ENCODE results near the gene EME2. TPM values are rescaled to one million over a fixed set of nuclear protein-coding genes. Genes with fewer than 3 reads are reported as not detected.

The EME2 gene
- total and polyA plus RNA-seq, 2 of the 13 experiments (the other 11 are each of a cell fraction or from before 2014, with no cell fraction given): 4.4 to 7.6 TPM

DNA sequence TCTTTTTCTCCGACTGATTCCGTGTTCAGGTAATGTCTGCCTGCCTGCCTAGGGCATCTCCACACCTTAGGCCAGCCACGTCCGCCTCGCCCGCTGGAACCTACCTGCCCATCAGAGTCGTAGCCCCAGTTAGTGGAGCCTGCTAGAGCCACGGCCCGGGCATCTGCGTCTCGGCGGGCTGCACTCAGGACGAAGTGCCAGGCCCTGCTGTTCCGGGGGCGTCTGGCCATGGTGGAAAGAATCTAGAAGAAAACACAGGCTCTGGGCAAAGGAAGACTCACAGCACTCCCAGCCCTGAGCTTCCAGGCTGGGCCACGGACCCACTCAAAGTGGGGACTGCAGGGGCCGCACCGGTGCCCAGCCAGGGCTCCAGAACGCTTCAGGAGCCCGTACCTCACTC lies 8.6 kb downstream of the EME2 start:
- no peak for DNase-seq (ENCODE audit: low spot score)
- no peak for FAIRE-seq
- H3K79me2 ChIP-seq (ENCODE audit: insufficient read depth, low read length): peaks cover 23% of the 10 kb centered on the region
- H3K9me3 ChIP-seq (ENCODE audit: low read length): no peaks in the 10 kb centered on the region
- peak overlapping the region; percentile 63 for H3K27ac ChIP-seq (ENCODE audit: extremely low read length, insufficient read depth, low read length)
- intact Hi-C loops (cut with micrococcal nuclease; ENCODE audit: unreplicated experiment) (loop anchor here (5.0 kb wide), 1 partner anchor 46 kb away; the partner anchor contains the start of genes FAHD1 and HAGH), in situ Hi-C loops (cut with HindIII; ENCODE audit: extremely low pct_ligation_motif_present, low pct_unique_long_range_greater_than_20kb) (loop anchor here (5.0 kb wide), 1 partner anchor 41 kb away; no protein-coding TSS in a partner anchor)
- CTCF ChIA-PET (ENCODE audit: low intra/inter-chr PET ratio, low total read pairs): no interaction called here
- BruUV-seq (replicated peaks): no TSS peak
- peaks cover 22% of the 10 kb centered on the region for H3K4me1 ChIP-seq (ENCODE audit: insufficient read depth, low read length)
- peaks cover under 1 to 13% of the 10 kb centered on the region in 2 experiments; a peak in 3 of 5 replicates for H3K36me3 ChIP-seq (replicated peaks in 1 of 2; ENCODE audit: control insufficient read depth in 1 of 2, insufficient read depth in 2 of 2, low read length in 2 of 2)
- peak overlapping the region; percentile 80 to 96 (median 89) for H3K4me3 ChIP-seq (replicated peaks in 1 of 3; ENCODE audit: insufficient read depth in 1 of 3, low read depth in 2 of 3, low read length in 3 of 3)
- no peak overlapping the region for H2AFZ ChIP-seq (ENCODE audit: low read length)
- peaks cover 4% of the 10 kb centered on the region; the same call in 1 of the 2 replicates for H4K20me1 ChIP-seq (ENCODE audit: insufficient read depth, low read length)
- H3K9ac ChIP-seq (ENCODE audit: insufficient read depth, low read depth, low read length): peak overlapping the region; percentile 78
- WGBS (ENCODE audit: low lambda C conversion rate): 94% methylated on average over 11 of the region's 20 CpGs
- peak overlapping the region; percentile 83 for H3K4me2 ChIP-seq (ENCODE audit: low read depth, low read length)
- no peak for ATAC-seq
- H3K27me3 ChIP-seq (ENCODE audit: control insufficient read depth in 1 of 2, insufficient read depth in 2 of 2, low read length in 2 of 2): peaks cover 0 to 2% of the 10 kb centered on the region in 2 experiments; a peak in 1 of 5 replicates
- POLR2A ChIA-PET: interaction anchor here (2.0 to 4.4 kb wide), 3 partner anchors 9 to 159 kb away, joined by 16 to 57 read pairs (median 38); partner anchors contain the start of genes EME2, IGFALS and MRPS34
- TF ChIP-seq HMG20A (CRISPR knock-in tag; IDR thresholded peaks at IDR 0.05; ENCODE audit: borderline replicate concordance) (no peak), ZFP91 (CRISPR knock-in tag; IDR thresholded peaks at IDR 0.05; ENCODE audit: borderline replicate concordance) (no peak; the same call in 1 of the 2 replicates), ZNF768 (CRISPR knock-in tag; IDR thresholded peaks at IDR 0.05) (peak; percentile 2; the same call in 1 of the 2 replicates), AGO1 (IDR thresholded peaks at IDR 0.05; ENCODE audit: low read depth, low read length, poor library complexity, severe bottlenecking) (peak; percentile 1), MBNL3 (CRISPR knock-in tag; conservative IDR thresholded peaks at IDR 0.05) (no peak), ADNP (CRISPR knock-in tag; IDR thresholded peaks at IDR 0.05) (no peak), KDM4B (CRISPR knock-in tag; IDR thresholded peaks at IDR 0.05) (no peak), MZF1 (CRISPR knock-in tag; IDR thresholded peaks at IDR 0.05; ENCODE audit: borderline replicate concordance) (no peak), MEIS2 (CRISPR knock-in tag; IDR thresholded peaks at IDR 0.05) (no peak), SOX6 (IDR thresholded peaks at IDR 0.05) (no peak), SOX6 (CRISPR knock-in tag; IDR thresholded peaks at IDR 0.05) (no peak)
- TF ChIP-seq, protein P1, sequence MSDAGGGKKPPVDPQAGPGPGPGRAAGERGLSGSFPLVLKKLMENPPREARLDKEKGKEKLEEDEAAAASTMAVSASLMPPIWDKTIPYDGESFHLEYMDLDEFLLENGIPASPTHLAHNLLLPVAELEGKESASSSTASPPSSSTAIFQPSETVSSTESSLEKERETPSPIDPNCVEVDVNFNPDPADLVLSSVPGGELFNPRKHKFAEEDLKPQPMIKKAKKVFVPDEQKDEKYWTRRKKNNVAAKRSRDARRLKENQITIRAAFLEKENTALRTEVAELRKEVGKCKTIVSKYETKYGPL (CRISPR knock-in tag; IDR thresholded peaks at IDR 0.05): no peak
- TF ChIP-seq, protein P2, sequence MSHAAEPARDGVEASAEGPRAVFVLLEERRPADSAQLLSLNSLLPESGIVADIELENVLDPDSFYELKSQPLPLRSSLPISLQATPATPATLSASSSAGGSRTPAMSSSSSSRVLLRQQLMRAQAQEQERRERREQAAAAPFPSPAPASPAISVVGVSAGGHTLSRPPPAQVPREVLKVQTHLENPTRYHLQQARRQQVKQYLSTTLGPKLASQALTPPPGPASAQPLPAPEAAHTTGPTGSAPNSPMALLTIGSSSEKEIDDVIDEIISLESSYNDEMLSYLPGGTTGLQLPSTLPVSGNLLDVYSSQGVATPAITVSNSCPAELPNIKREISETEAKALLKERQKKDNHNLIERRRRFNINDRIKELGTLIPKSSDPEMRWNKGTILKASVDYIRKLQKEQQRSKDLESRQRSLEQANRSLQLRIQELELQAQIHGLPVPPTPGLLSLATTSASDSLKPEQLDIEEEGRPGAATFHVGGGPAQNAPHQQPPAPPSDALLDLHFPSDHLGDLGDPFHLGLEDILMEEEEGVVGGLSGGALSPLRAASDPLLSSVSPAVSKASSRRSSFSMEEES (CRISPR knock-in tag; IDR thresholded peaks at IDR 0.05): no peak
- TF ChIP-seq, protein P3, sequence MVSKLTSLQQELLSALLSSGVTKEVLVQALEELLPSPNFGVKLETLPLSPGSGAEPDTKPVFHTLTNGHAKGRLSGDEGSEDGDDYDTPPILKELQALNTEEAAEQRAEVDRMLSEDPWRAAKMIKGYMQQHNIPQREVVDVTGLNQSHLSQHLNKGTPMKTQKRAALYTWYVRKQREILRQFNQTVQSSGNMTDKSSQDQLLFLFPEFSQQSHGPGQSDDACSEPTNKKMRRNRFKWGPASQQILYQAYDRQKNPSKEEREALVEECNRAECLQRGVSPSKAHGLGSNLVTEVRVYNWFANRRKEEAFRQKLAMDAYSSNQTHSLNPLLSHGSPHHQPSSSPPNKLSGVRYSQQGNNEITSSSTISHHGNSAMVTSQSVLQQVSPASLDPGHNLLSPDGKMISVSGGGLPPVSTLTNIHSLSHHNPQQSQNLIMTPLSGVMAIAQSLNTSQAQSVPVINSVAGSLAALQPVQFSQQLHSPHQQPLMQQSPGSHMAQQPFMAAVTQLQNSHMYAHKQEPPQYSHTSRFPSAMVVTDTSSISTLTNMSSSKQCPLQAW (CRISPR knock-in tag; IDR thresholded peaks at IDR 0.05): no peak
- TF ChIP-seq, protein P4, sequence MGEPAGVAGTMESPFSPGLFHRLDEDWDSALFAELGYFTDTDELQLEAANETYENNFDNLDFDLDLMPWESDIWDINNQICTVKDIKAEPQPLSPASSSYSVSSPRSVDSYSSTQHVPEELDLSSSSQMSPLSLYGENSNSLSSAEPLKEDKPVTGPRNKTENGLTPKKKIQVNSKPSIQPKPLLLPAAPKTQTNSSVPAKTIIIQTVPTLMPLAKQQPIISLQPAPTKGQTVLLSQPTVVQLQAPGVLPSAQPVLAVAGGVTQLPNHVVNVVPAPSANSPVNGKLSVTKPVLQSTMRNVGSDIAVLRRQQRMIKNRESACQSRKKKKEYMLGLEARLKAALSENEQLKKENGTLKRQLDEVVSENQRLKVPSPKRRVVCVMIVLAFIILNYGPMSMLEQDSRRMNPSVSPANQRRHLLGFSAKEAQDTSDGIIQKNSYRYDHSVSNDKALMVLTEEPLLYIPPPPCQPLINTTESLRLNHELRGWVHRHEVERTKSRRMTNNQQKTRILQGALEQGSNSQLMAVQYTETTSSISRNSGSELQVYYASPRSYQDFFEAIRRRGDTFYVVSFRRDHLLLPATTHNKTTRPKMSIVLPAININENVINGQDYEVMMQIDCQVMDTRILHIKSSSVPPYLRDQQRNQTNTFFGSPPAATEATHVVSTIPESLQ (CRISPR knock-in tag; conservative IDR thresholded peaks at IDR 0.05): no peak
- TF ChIP-seq, protein P5, sequence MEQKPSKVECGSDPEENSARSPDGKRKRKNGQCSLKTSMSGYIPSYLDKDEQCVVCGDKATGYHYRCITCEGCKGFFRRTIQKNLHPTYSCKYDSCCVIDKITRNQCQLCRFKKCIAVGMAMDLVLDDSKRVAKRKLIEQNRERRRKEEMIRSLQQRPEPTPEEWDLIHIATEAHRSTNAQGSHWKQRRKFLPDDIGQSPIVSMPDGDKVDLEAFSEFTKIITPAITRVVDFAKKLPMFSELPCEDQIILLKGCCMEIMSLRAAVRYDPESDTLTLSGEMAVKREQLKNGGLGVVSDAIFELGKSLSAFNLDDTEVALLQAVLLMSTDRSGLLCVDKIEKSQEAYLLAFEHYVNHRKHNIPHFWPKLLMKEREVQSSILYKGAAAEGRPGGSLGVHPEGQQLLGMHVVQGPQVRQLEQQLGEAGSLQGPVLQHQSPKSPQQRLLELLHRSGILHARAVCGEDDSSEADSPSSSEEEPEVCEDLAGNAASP (CRISPR knock-in tag; IDR thresholded peaks at IDR 0.05; ENCODE audit: borderline replicate concordance): no peak

Measured in HepG2 (cell line).